LHCN-M2 (cell line): Measurements from ENCODE around the gene IL20. TPM values are rescaled to one million over a fixed set of nuclear protein-coding genes. Genes with fewer than 3 reads are reported as not detected.

Experiments
- total RNA-seq: library from RNA; depleted of rRNA; stranded (reverse); fragments of >200 nt; gene quantifications from 2 replicates; pipeline ENCODE4 v1.2.3, GENCODE V29; 2014; rRNA removed

The IL20 gene
- total RNA-seq, 1 experiment from 2014 or later, result not detected

Other genes with a start within 250 kb of the IL20 start
- gene DYRK3, start 230.1 kb upstream of the IL20 start, total RNA-seq, result 30.5 and 31.0 TPM in 2 replicates
- gene MAPKAPK2, start 180.7 kb upstream of the IL20 start, total RNA-seq, result 41.7 and 49.4 TPM in 2 replicates
- gene IL19, start 94.8 kb upstream of the IL20 start, total RNA-seq, result not detected in 2 replicates
- gene IL10, start 93.1 kb upstream of the IL20 start, total RNA-seq, result not detected in 2 replicates
- 0.17 TPM in 1 of 2 replicates, not detected in the other for gene IL24, start 31.8 kb downstream of the IL20 start, total RNA-seq
- not detected in 2 replicates for gene FCMR, start 56.3 kb downstream of the IL20 start, total RNA-seq
- not detected in 2 replicates for gene PIGR, start 80.8 kb downstream of the IL20 start, total RNA-seq
- gene FCAMR, start 104.8 kb downstream of the IL20 start, total RNA-seq, result not detected in 2 replicates
- under 0.01 TPM in 1 of 2 replicates, not detected in the other for gene C1orf116, start 167.1 kb downstream of the IL20 start, total RNA-seq
- 5.0 and 5.6 TPM in 2 replicates for gene YOD1, start 185.6 kb downstream of the IL20 start, total RNA-seq
- 1.6 and 3.0 TPM in 2 replicates for gene PFKFB2, start 187.7 kb downstream of the IL20 start, total RNA-seq
- not detected in 2 replicates for gene C4BPB, start 223.2 kb downstream of the IL20 start, total RNA-seq
- not detected in 2 replicates for gene C4BPA, start 238.6 kb downstream of the IL20 start, total RNA-seq